HepG2 (cell line): ENCODE results near the gene KIF22. TPM values are rescaled to one million over a fixed set of nuclear protein-coding genes. Genes with fewer than 3 reads are reported as not detected.

Experiments used
- KDM5B ChIP-seq: sonication (generic); formaldehyde crosslinking; IDR thresholded peaks from 2 replicates; pipeline ENCODE4 v1.4.0; 2020; ENCODE audit warnings: missing genetic modification reagents, mild to moderate bottlenecking, borderline replicate concordance
- KLF12 ChIP-seq: sonication (generic); formaldehyde crosslinking; IDR thresholded peaks from 2 replicates; pipeline ENCODE4 v1.4.0; 2020; ENCODE audit warnings: missing genetic modification reagents, borderline replicate concordance
- MED1 ChIP-seq: sonication (generic); formaldehyde crosslinking; IDR thresholded peaks from 2 replicates; pipeline ENCODE4 v1.4.0; 2020; ENCODE audit warnings: missing genetic modification reagents
- MTF1 ChIP-seq: sonication (generic); formaldehyde crosslinking; IDR thresholded peaks from 2 replicates; pipeline ENCODE4 v1.5.0; 2020; ENCODE audit warnings: missing genetic modification reagents
- MXI1 ChIP-seq: IDR thresholded peaks from 3 replicates; pipeline ENCODE4 v1.6.1; 2012; ENCODE audit warnings: low read depth, low read length, inconsistent platforms, borderline replicate concordance
- PAX8 ChIP-seq: sonication (generic); formaldehyde crosslinking; IDR thresholded peaks from 2 replicates; pipeline ENCODE4 v1.8.0; 2022; ENCODE audit warnings: mild to moderate bottlenecking, missing genetic modification reagents, borderline replicate concordance
- SMC3 ChIP-seq: IDR thresholded peaks from 2 replicates; pipeline ENCODE4 v1.6.1; 2011; ENCODE audit warnings: low read length, improper control_type of control experiment
- ZFP1 ChIP-seq: IDR thresholded peaks from 2 replicates; pipeline ENCODE4 v1.6.1; 2016
- ZFP36 ChIP-seq: fragments of 150-350 bp; IDR thresholded peaks from 2 replicates; pipeline ENCODE4 v1.6.1; 2018; ENCODE audit warnings: borderline replicate concordance, low read length, low read depth; ENCODE audit not compliant: partially characterized antibody
- ZNF468 ChIP-seq: sonication (generic); formaldehyde crosslinking; IDR thresholded peaks from 2 replicates; pipeline ENCODE4 v1.8.0; 2022; ENCODE audit warnings: mild to moderate bottlenecking, moderate library complexity, missing genetic modification reagents
- ZNF816 ChIP-seq: sonication (generic); formaldehyde crosslinking; IDR thresholded peaks from 2 replicates; pipeline ENCODE4 v1.8.0; 2022; ENCODE audit warnings: missing genetic modification reagents, mild to moderate bottlenecking, borderline replicate concordance
- polyA plus RNA-seq, 8 experiments: library from polyadenylated mRNA; depleted of rRNA in 3 of 8; stranded (reverse) in 7 of 8; unstranded in 1 of 8; fragments of >200 nt; fragmentation: Illumina TruSeq in 4 of 8; extraction: Trizol in 4 of 8; gene quantifications; 2 replicates each; pipeline versions ENCODE4 v1.2.1 to v1.2.3, GENCODE V29; 2011 to 2016; ENCODE audit warnings: low read depth in 4 of 8, missing spikeins in 1 of 8, mixed read lengths in 1 of 8; ENCODE audit not compliant: insufficient read depth in 1 of 8
- total RNA-seq, 5 experiments: library from RNA; depleted of rRNA; stranded (reverse); fragments of >200 nt; fragmentation: Illumina TruSeq; extraction: Trizol; gene quantifications; 2 replicates each; pipeline ENCODE4 v1.2.3, GENCODE V29; 2016; ENCODE audit warnings: low read depth in 1 of 5
- TF ChIP-seq, protein P1 (sequence below): sonication (generic); formaldehyde crosslinking; IDR thresholded peaks from 2 replicates; pipeline ENCODE4 v1.8.1; 2023; ENCODE audit warnings: mild to moderate bottlenecking, inconsistent platforms, moderate library complexity, missing genetic modification reagents, borderline replicate concordance
- TF ChIP-seq, protein P2 (sequence below): sonication (generic); formaldehyde crosslinking; IDR thresholded peaks from 2 replicates; pipeline ENCODE4 v1.4.0; 2020; ENCODE audit warnings: mild to moderate bottlenecking, missing genetic modification reagents
- TF ChIP-seq, protein P3 (sequence below): sonication (generic); formaldehyde crosslinking; conservative IDR thresholded peaks from 2 replicates; pipeline ENCODE4 v1.8.0; 2022; ENCODE audit warnings: missing genetic modification reagents
- TF ChIP-seq, protein P4 (sequence below): sonication (generic); formaldehyde crosslinking; IDR thresholded peaks from 2 replicates; pipeline ENCODE4 v1.9.0; 2021; ENCODE audit warnings: missing genetic modification reagents, mild to moderate bottlenecking, borderline replicate concordance
- TF ChIP-seq, protein P5 (sequence below): sonication (generic); formaldehyde crosslinking; IDR thresholded peaks from 2 replicates; pipeline ENCODE4 v1.4.0; 2020; ENCODE audit warnings: missing genetic modification reagents, borderline replicate concordance

KIF22 gene
- total and polyA plus RNA-seq, 2 of the 13 experiments (the other 11 are each of a cell fraction or from before 2014, with no cell fraction given) = 95.8 to 118 TPM

DNA sequence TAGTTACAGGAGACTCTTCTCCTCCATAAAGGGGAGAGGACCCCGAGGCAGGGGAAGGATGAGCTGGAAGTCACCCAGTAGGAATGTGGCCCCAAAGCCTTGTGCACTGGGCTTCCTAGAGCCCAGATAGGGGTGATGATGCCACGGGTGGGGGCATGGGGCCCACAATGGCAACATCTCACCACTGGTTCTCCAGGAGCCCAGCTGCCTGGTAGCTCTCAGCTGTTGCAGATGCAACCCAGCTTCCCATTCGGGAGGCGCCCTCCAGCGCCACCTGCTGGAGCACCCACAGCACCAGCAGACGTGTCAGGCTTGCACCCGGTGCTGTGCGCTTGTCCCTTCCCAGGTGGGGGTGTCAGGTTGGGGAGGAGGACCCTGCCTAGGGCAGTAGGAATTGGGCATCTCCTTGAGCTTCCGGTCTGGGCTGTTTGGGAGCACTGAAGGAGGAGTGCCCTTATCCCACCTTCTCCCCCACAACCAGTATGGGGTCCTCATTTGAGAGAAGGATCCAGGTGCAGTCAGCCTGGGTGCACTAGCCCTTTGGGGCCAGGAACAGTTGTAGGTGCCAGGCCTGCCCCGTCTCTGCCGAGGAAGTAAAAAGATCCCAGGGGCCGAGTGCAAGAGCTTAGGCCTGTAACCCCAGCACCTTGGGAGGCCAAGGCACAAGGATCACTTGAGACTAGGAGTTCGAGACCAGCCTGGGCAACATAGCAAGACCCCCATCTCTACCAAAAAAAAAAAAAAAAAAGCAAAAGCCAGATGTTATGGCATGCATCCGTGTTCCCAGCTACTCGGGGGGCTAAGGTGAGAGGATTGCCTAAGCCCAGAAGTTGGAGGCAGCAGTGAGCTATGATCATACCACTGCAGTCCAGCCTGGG lies 58.1 kb downstream of the KIF22 start (continued):
- TF ChIP-seq, protein P1, sequence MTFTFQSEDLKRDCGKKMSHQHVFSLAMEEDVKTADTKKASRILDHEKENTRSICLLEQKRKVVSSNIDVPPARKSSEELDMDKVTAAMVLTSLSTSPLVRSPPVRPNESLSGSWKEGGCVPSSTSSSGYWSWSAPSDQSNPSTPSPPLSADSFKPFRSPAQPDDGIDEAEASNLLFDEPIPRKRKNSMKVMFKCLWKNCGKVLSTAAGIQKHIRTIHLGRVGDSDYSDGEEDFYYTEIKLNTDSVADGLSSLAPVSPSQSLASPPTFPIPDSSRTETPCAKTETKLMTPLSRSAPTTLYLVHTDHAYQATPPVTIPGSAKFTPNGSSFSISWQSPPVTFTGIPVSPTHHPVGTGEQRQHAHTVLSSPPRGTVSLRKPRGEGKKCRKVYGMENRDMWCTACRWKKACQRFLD (CRISPR knock-in tag) = no peak
- TF ChIP-seq MXI1 (no peak; the same call in 2 of the 3 replicates), KDM5B (CRISPR knock-in tag) (no peak; the same call in 1 of the 2 replicates), KLF12 (CRISPR knock-in tag) (no peak), PAX8 (CRISPR knock-in tag) (no peak), ZFP1 (CRISPR knock-in tag) (no peak), ZNF816 (CRISPR knock-in tag) (no peak), MED1 (peak; percentile 46; the same call in 1 of the 2 replicates), ZFP36 (no peak), MTF1 (CRISPR knock-in tag) (no peak), SMC3 (peak; percentile 75), ZNF468 (CRISPR knock-in tag) (no peak)
- TF ChIP-seq, protein P2, sequence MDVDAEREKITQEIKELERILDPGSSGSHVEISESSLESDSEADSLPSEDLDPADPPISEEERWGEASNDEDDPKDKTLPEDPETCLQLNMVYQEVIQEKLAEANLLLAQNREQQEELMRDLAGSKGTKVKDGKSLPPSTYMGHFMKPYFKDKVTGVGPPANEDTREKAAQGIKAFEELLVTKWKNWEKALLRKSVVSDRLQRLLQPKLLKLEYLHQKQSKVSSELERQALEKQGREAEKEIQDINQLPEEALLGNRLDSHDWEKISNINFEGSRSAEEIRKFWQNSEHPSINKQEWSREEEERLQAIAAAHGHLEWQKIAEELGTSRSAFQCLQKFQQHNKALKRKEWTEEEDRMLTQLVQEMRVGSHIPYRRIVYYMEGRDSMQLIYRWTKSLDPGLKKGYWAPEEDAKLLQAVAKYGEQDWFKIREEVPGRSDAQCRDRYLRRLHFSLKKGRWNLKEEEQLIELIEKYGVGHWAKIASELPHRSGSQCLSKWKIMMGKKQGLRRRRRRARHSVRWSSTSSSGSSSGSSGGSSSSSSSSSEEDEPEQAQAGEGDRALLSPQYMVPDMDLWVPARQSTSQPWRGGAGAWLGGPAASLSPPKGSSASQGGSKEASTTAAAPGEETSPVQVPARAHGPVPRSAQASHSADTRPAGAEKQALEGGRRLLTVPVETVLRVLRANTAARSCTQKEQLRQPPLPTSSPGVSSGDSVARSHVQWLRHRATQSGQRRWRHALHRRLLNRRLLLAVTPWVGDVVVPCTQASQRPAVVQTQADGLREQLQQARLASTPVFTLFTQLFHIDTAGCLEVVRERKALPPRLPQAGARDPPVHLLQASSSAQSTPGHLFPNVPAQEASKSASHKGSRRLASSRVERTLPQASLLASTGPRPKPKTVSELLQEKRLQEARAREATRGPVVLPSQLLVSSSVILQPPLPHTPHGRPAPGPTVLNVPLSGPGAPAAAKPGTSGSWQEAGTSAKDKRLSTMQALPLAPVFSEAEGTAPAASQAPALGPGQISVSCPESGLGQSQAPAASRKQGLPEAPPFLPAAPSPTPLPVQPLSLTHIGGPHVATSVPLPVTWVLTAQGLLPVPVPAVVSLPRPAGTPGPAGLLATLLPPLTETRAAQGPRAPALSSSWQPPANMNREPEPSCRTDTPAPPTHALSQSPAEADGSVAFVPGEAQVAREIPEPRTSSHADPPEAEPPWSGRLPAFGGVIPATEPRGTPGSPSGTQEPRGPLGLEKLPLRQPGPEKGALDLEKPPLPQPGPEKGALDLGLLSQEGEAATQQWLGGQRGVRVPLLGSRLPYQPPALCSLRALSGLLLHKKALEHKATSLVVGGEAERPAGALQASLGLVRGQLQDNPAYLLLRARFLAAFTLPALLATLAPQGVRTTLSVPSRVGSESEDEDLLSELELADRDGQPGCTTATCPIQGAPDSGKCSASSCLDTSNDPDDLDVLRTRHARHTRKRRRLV (CRISPR knock-in tag) = no peak
- TF ChIP-seq, protein P3, sequence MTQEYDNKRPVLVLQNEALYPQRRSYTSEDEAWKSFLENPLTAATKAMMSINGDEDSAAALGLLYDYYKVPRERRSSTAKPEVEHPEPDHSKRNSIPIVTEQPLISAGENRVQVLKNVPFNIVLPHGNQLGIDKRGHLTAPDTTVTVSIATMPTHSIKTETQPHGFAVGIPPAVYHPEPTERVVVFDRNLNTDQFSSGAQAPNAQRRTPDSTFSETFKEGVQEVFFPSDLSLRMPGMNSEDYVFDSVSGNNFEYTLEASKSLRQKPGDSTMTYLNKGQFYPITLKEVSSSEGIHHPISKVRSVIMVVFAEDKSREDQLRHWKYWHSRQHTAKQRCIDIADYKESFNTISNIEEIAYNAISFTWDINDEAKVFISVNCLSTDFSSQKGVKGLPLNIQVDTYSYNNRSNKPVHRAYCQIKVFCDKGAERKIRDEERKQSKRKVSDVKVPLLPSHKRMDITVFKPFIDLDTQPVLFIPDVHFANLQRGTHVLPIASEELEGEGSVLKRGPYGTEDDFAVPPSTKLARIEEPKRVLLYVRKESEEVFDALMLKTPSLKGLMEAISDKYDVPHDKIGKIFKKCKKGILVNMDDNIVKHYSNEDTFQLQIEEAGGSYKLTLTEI (CRISPR knock-in tag) = no peak
- TF ChIP-seq, protein P4, sequence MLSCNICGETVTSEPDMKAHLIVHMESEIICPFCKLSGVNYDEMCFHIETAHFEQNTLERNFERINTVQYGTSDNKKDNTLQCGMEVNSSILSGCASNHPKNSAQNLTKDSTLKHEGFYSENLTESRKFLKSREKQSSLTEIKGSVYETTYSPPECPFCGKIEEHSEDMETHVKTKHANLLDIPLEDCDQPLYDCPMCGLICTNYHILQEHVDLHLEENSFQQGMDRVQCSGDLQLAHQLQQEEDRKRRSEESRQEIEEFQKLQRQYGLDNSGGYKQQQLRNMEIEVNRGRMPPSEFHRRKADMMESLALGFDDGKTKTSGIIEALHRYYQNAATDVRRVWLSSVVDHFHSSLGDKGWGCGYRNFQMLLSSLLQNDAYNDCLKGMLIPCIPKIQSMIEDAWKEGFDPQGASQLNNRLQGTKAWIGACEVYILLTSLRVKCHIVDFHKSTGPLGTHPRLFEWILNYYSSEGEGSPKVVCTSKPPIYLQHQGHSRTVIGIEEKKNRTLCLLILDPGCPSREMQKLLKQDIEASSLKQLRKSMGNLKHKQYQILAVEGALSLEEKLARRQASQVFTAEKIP (CRISPR knock-in tag) = no peak
- TF ChIP-seq, protein P5, sequence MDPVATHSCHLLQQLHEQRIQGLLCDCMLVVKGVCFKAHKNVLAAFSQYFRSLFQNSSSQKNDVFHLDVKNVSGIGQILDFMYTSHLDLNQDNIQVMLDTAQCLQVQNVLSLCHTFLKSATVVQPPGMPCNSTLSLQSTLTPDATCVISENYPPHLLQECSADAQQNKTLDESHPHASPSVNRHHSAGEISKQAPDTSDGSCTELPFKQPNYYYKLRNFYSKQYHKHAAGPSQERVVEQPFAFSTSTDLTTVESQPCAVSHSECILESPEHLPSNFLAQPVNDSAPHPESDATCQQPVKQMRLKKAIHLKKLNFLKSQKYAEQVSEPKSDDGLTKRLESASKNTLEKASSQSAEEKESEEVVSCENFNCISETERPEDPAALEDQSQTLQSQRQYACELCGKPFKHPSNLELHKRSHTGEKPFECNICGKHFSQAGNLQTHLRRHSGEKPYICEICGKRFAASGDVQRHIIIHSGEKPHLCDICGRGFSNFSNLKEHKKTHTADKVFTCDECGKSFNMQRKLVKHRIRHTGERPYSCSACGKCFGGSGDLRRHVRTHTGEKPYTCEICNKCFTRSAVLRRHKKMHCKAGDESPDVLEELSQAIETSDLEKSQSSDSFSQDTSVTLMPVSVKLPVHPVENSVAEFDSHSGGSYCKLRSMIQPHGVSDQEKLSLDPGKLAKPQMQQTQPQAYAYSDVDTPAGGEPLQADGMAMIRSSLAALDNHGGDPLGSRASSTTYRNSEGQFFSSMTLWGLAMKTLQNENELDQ (CRISPR knock-in tag) = no peak
